ENCODE data around the gene GPR158.

The GPR158 gene

GRCh38 chr10:25384618-25385017, 209.8 kb downstream of the GPR158 start:
- Histone ChIP-seq H3K27me3 (ENCODE audit: insufficient read depth, low read length) (no peaks in the 10 kb centered on the region), H2BK5ac (ENCODE audit: low read depth, low read length, poor library complexity) (no peak overlapping the region), H4K8ac (ENCODE audit: low read depth, low read length) (no peak overlapping the region), H3K4ac (ENCODE audit: low read depth, low read length) (no peak overlapping the region), H3K18ac (ENCODE audit: low read length) (no peak overlapping the region), H2BK120ac (ENCODE audit: insufficient read depth, low read length, poor library complexity) (no peak overlapping the region), H3K79me1 (ENCODE audit: low read length) (no peaks in the 10 kb centered on the region), H3K14ac (ENCODE audit: low read length) (no peak overlapping the region), H3K9me3 (ENCODE audit: insufficient read depth, low read depth, low read length) (peaks cover 13% of the 10 kb centered on the region), H3K27ac (ENCODE audit: low read depth, low read length) (no peak overlapping the region), H3K4me1 (ENCODE audit: control insufficient read depth in 1 of 2, insufficient read depth in 2 of 2, low read length in 2 of 2) (no peaks in the 10 kb centered on the region), H2BK12ac (ENCODE audit: low read length) (no peak overlapping the region), H2AFZ (ENCODE audit: insufficient read depth, low read length, poor library complexity) (no peak overlapping the region), H4K12ac (ENCODE audit: low read depth, low read length) (no peak overlapping the region), H3K79me2 (ENCODE audit: control insufficient read depth, insufficient read depth, low read length, poor library complexity) (no peaks in the 10 kb centered on the region), H3K36me3 (ENCODE audit: control insufficient read depth in 1 of 2, insufficient read depth in 2 of 2, low read length in 2 of 2) (no peaks in the 10 kb centered on the region), H2AK5ac (ENCODE audit: low read length) (no peak overlapping the region), H3K23ac (ENCODE audit: low read length) (no peak overlapping the region), H3K4me3 (ENCODE audit: low read depth, low read length) (no peak overlapping the region), H3K4me2 (ENCODE audit: low read length) (no peak overlapping the region), H4K91ac (ENCODE audit: low read depth, low read length) (no peak overlapping the region), H3K9ac (ENCODE audit: low read length) (no peak overlapping the region)
- WGBS (ENCODE audit: extremely low coverage, insufficient coverage, insufficient read length) = no CpG with 5 or more reads among the region's 3 CpGs
- DNase-seq = peak; percentile 4 to 76

DNA sequence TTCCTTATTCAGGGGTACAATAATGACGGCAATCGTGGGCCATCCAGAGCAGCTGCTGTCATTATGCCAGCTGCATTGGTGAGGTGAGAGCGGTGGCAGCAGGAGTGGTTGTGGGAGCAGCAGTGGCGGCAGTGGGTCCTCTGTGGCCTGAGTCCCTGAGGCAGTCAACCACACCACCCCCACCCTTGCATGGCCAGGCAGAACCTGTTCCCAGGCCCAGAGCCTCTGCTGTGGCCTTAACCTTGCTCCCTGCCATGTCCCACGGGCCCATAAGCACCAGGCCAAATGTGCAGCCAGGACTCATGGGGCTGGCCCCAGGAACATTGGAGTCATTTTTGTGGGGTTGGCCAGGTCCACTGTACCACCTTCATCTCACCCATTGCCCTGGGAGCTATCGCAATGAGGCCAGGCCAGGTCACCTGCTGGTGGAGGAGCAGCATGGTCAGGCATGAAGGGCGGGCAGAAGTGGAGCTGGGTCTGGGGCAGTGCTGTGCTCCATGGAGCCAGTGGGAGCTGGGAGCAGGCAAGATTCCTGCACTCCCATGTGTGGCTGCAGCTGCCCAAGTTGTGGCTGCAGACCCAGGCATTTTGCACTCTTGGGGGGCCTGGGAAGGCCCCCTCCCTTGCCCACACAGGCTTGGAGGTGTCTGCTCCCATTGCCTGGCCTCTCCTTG, 213.5 kb downstream of the GPR158 start:
- H3K14ac ChIP-seq (ENCODE audit: low read length) = no peak overlapping the region

DNA sequence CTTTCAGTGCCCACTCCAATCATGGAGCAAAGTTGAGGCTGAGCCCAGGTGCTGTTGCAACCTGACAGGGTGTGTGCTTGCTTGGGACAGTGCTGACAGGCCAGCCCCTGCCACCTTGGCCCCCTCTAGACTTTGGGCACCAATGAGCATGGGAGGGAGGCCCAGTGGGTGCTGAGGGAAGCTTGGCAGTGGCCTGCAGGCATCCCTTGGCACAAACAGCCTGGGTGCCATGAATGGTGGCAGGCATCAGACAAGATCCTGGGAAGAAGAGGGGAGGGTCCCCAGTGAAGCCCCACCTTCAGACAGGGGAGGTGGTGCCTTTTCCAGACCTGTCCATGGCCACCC, 214.0 kb downstream of the GPR158 start:
- no peaks in the 10 kb centered on the region for H3K79me2 ChIP-seq (ENCODE audit: control insufficient read depth, insufficient read depth, low read length, poor library complexity)

More for the DNA sequence above, 213.5 kb downstream of the GPR158 start:
- Histone ChIP-seq H2BK120ac (ENCODE audit: insufficient read depth, low read length, poor library complexity) (no peak overlapping the region), H2AFZ (ENCODE audit: insufficient read depth, low read length, poor library complexity) (no peak overlapping the region), H3K27ac (ENCODE audit: low read depth, low read length) (no peak overlapping the region), H3K9me3 (ENCODE audit: insufficient read depth, low read depth, low read length) (peaks cover 23% of the 10 kb centered on the region), H4K91ac (ENCODE audit: low read depth, low read length) (no peak overlapping the region), H3K36me3 (ENCODE audit: control insufficient read depth in 1 of 2, insufficient read depth in 2 of 2, low read length in 2 of 2) (no peaks in the 10 kb centered on the region), H3K23ac (ENCODE audit: low read length) (no peak overlapping the region), H3K4me1 (ENCODE audit: control insufficient read depth in 1 of 2, insufficient read depth in 2 of 2, low read length in 2 of 2) (no peaks in the 10 kb centered on the region), H4K8ac (ENCODE audit: low read depth, low read length) (no peak overlapping the region), H2BK12ac (ENCODE audit: low read length) (no peak overlapping the region), H2BK5ac (ENCODE audit: low read depth, low read length, poor library complexity) (no peak overlapping the region), H3K4me3 (ENCODE audit: low read depth, low read length) (peak overlapping the region; percentile 11), H3K9ac (ENCODE audit: low read length) (no peak overlapping the region), H3K79me1 (ENCODE audit: low read length) (no peaks in the 10 kb centered on the region), H2AK5ac (ENCODE audit: low read length) (no peak overlapping the region), H3K27me3 (ENCODE audit: insufficient read depth, low read length) (no peaks in the 10 kb centered on the region), H3K18ac (ENCODE audit: low read length) (no peak overlapping the region), H4K12ac (ENCODE audit: low read depth, low read length) (no peak overlapping the region), H3K4me2 (ENCODE audit: low read length) (no peak overlapping the region), H3K79me2 (ENCODE audit: control insufficient read depth, insufficient read depth, low read length, poor library complexity) (no peaks in the 10 kb centered on the region), H3K4ac (ENCODE audit: low read depth, low read length) (no peak overlapping the region)
- no CpG with 5 or more reads among the region's 7 CpGs for WGBS (ENCODE audit: extremely low coverage, insufficient coverage, insufficient read length)
- no peak for DNase-seq

GRCh38 chr10:25390733-25391132, 215.9 kb downstream of the GPR158 start:
- Histone ChIP-seq H2BK120ac (ENCODE audit: insufficient read depth, low read length, poor library complexity) (no peak overlapping the region), H4K8ac (ENCODE audit: low read depth, low read length) (no peak overlapping the region), H2AK5ac (ENCODE audit: low read length) (no peak overlapping the region), H3K9me3 (ENCODE audit: insufficient read depth, low read depth, low read length) (peaks cover 23% of the 10 kb centered on the region), H3K79me1 (ENCODE audit: low read length) (no peaks in the 10 kb centered on the region), H3K23ac (ENCODE audit: low read length) (no peak overlapping the region), H3K9ac (ENCODE audit: low read length) (no peak overlapping the region), H2BK5ac (ENCODE audit: low read depth, low read length, poor library complexity) (no peak overlapping the region), H3K79me2 (ENCODE audit: control insufficient read depth, insufficient read depth, low read length, poor library complexity) (no peaks in the 10 kb centered on the region), H3K4me2 (ENCODE audit: low read length) (no peak overlapping the region), H3K27me3 (ENCODE audit: insufficient read depth, low read length) (no peaks in the 10 kb centered on the region), H3K36me3 (ENCODE audit: control insufficient read depth in 1 of 2, insufficient read depth in 2 of 2, low read length in 2 of 2) (no peaks in the 10 kb centered on the region), H2BK12ac (ENCODE audit: low read length) (no peak overlapping the region), H3K27ac (ENCODE audit: low read depth, low read length) (no peak overlapping the region), H4K91ac (ENCODE audit: low read depth, low read length) (no peak overlapping the region), H3K4me3 (ENCODE audit: low read depth, low read length) (no peak overlapping the region), H3K18ac (ENCODE audit: low read length) (no peak overlapping the region), H4K12ac (ENCODE audit: low read depth, low read length) (no peak overlapping the region), H3K4ac (ENCODE audit: low read depth, low read length) (no peak overlapping the region), H3K14ac (ENCODE audit: low read length) (no peak overlapping the region), H3K4me1 (ENCODE audit: control insufficient read depth in 1 of 2, insufficient read depth in 2 of 2, low read length in 2 of 2) (no peaks in the 10 kb centered on the region), H2AFZ (ENCODE audit: insufficient read depth, low read length, poor library complexity) (no peak overlapping the region)
- DNase-seq = no peak
- no CpG with 5 or more reads among the region's 3 CpGs for WGBS (ENCODE audit: extremely low coverage, insufficient coverage, insufficient read length)

More for the DNA sequence above, 214.0 kb downstream of the GPR158 start:
- Histone ChIP-seq H3K36me3 (ENCODE audit: control insufficient read depth in 1 of 2, insufficient read depth in 2 of 2, low read length in 2 of 2) (no peaks in the 10 kb centered on the region), H3K27me3 (ENCODE audit: insufficient read depth, low read length) (no peaks in the 10 kb centered on the region), H2AK5ac (ENCODE audit: low read length) (no peak overlapping the region), H4K8ac (ENCODE audit: low read depth, low read length) (no peak overlapping the region), H3K4me2 (ENCODE audit: low read length) (no peak overlapping the region), H3K4ac (ENCODE audit: low read depth, low read length) (no peak overlapping the region), H2BK5ac (ENCODE audit: low read depth, low read length, poor library complexity) (no peak overlapping the region), H4K91ac (ENCODE audit: low read depth, low read length) (no peak overlapping the region), H3K9me3 (ENCODE audit: insufficient read depth, low read depth, low read length) (peaks cover 23% of the 10 kb centered on the region), H3K9ac (ENCODE audit: low read length) (no peak overlapping the region), H3K4me1 (ENCODE audit: control insufficient read depth in 1 of 2, insufficient read depth in 2 of 2, low read length in 2 of 2) (no peaks in the 10 kb centered on the region), H3K27ac (ENCODE audit: low read depth, low read length) (no peak overlapping the region), H3K18ac (ENCODE audit: low read length) (no peak overlapping the region), H3K23ac (ENCODE audit: low read length) (no peak overlapping the region), H2BK120ac (ENCODE audit: insufficient read depth, low read length, poor library complexity) (no peak overlapping the region), H2AFZ (ENCODE audit: insufficient read depth, low read length, poor library complexity) (no peak overlapping the region), H2BK12ac (ENCODE audit: low read length) (no peak overlapping the region), H3K4me3 (ENCODE audit: low read depth, low read length) (no peak overlapping the region), H3K79me1 (ENCODE audit: low read length) (no peaks in the 10 kb centered on the region), H4K12ac (ENCODE audit: low read depth, low read length) (no peak overlapping the region), H3K14ac (ENCODE audit: low read length) (no peak overlapping the region)
- no peak for DNase-seq

Data from trophoblast cell (in vitro differentiated cells and primary cell).